ENCODE measurements around the gene CAMK2D. TPM values are rescaled to one million over a fixed set of nuclear protein-coding genes. Genes with fewer than 3 reads are reported as not detected.
"Not testable (repeated sequence)": the region's sequence is repeated elsewhere in the genome, so short reads cannot be mapped to it uniquely, and the experiment has no call there.

The CAMK2D gene
- total RNA-seq, 6 experiments from 2014 or later, result 83.7 to 102 (median 94.1) TPM

GRCh38 chr4:113689394-113689793 is 72.1 kb downstream of the CAMK2D start:
- H3K36me3 Mint-ChIP-seq (ENCODE audit: low read depth), result peaks cover 27% of the 10 kb centered on the region
- no peak for TF ChIP-seq CTCF (IDR thresholded peaks at IDR 0.05)
- no peak for DNase-seq
- no peaks in the 10 kb centered on the region for H3K27me3 Mint-ChIP-seq (ENCODE audit: insufficient read depth)
- H3K9me3 Mint-ChIP-seq, result no peaks in the 10 kb centered on the region
- no peak overlapping the region for H3K4me3 Mint-ChIP-seq
- peaks cover 45% of the 10 kb centered on the region for H3K4me1 Mint-ChIP-seq (ENCODE audit: low read depth)
- no peak overlapping the region; the same call in 1 of the 2 replicates for H3K27ac Mint-ChIP-seq

- DNase-seq, result no peak
- no peak for TF ChIP-seq CTCF (IDR thresholded peaks at IDR 0.05)
- Mint-ChIP-seq H3K27me3 (ENCODE audit: insufficient read depth) (no peaks in the 10 kb centered on the region), H3K4me3 (no peak overlapping the region), H3K9me3 (no peaks in the 10 kb centered on the region), H3K36me3 (ENCODE audit: low read depth) (peaks cover 27% of the 10 kb centered on the region), H3K27ac (no peak overlapping the region), H3K4me1 (ENCODE audit: low read depth) (peaks cover 67% of the 10 kb centered on the region)
Measured at GRCh38 chr4:113687067-113687718, 74.3 kb downstream of the CAMK2D start.

- H3K36me3 Mint-ChIP-seq (ENCODE audit: low read depth), result peaks cover 37% of the 10 kb centered on the region
- peak overlapping the region; percentile 76 for H3K27ac Mint-ChIP-seq
- H3K4me1 Mint-ChIP-seq (ENCODE audit: low read depth), result peaks cover 75% of the 10 kb centered on the region
- not testable (repeated sequence) for H3K9me3 Mint-ChIP-seq; H3K4me3 Mint-ChIP-seq; H3K27me3 Mint-ChIP-seq (ENCODE audit: insufficient read depth); DNase-seq
Measured at GRCh38 chr4:113685157-113685556, 76.4 kb downstream of the CAMK2D start.

GRCh38 chr4:113684534-113685091 is 76.9 kb downstream of the CAMK2D start:
- H3K27ac Mint-ChIP-seq, result peak overlapping the region; percentile 76
- H3K36me3 Mint-ChIP-seq (ENCODE audit: low read depth), result peaks cover 37% of the 10 kb centered on the region

GRCh38 chr4:113682730-113683537 is 78.6 kb downstream of the CAMK2D start:
- H3K27me3 Mint-ChIP-seq (ENCODE audit: insufficient read depth), result no peaks in the 10 kb centered on the region
- H3K9me3 Mint-ChIP-seq, result peaks cover 4% of the 10 kb centered on the region
- peak overlapping the region; percentile 76 for H3K27ac Mint-ChIP-seq
- no peak for TF ChIP-seq CTCF (IDR thresholded peaks at IDR 0.05)
- H3K4me1 Mint-ChIP-seq (ENCODE audit: low read depth), result peaks cover 76% of the 10 kb centered on the region
- H3K36me3 Mint-ChIP-seq (ENCODE audit: low read depth), result peaks cover 30% of the 10 kb centered on the region
- peak overlapping the region; percentile 45 for H3K4me3 Mint-ChIP-seq
- peak; percentile 42 for DNase-seq

More at GRCh38 chr4:113684534-113685091, 76.9 kb downstream of the CAMK2D start:
- H3K4me1 Mint-ChIP-seq (ENCODE audit: low read depth), result peaks cover 73% of the 10 kb centered on the region
- no peak overlapping the region for H3K4me3 Mint-ChIP-seq
- DNase-seq, result peak; percentile 81
- peaks cover 4% of the 10 kb centered on the region for H3K9me3 Mint-ChIP-seq
- no peaks in the 10 kb centered on the region for H3K27me3 Mint-ChIP-seq (ENCODE audit: insufficient read depth)
- peak; percentile 65 for TF ChIP-seq CTCF (IDR thresholded peaks at IDR 0.05)

- peaks cover 91% of the 10 kb centered on the region for H3K4me1 Mint-ChIP-seq (ENCODE audit: low read depth)
- H3K4me3 Mint-ChIP-seq, result no peak overlapping the region
- no peak overlapping the region for H3K27ac Mint-ChIP-seq
- H3K27me3 Mint-ChIP-seq (ENCODE audit: insufficient read depth), result no peaks in the 10 kb centered on the region; the same call in 1 of the 2 replicates
- DNase-seq, result no peak
- no peak for TF ChIP-seq CTCF (IDR thresholded peaks at IDR 0.05)
- H3K9me3 Mint-ChIP-seq, result peaks cover 4% of the 10 kb centered on the region
- peaks cover 45% of the 10 kb centered on the region for H3K36me3 Mint-ChIP-seq (ENCODE audit: low read depth)
Measured at GRCh38 chr4:113678641-113679040, 82.9 kb downstream of the CAMK2D start.
